Activated CD8-positive, alpha-beta memory T cell treated with anti-CD3 and anti-CD28 coated beads for 48 hours (primary cell): Measurements from ENCODE around the gene ZBTB2.
"Not testable (repeated sequence)": the region's sequence is repeated elsewhere in the genome, so short reads cannot be mapped to it uniquely, and the experiment has no call there.

Experiments
- DNase-seq, 3 experiments: peaks; one replicate each; pipeline ENCODE4 v3.0.0-alpha.2; 2020; ENCODE audit warnings: low read depth in 2 of 3, low spot score in 2 of 3

ZBTB2 gene

DNA sequence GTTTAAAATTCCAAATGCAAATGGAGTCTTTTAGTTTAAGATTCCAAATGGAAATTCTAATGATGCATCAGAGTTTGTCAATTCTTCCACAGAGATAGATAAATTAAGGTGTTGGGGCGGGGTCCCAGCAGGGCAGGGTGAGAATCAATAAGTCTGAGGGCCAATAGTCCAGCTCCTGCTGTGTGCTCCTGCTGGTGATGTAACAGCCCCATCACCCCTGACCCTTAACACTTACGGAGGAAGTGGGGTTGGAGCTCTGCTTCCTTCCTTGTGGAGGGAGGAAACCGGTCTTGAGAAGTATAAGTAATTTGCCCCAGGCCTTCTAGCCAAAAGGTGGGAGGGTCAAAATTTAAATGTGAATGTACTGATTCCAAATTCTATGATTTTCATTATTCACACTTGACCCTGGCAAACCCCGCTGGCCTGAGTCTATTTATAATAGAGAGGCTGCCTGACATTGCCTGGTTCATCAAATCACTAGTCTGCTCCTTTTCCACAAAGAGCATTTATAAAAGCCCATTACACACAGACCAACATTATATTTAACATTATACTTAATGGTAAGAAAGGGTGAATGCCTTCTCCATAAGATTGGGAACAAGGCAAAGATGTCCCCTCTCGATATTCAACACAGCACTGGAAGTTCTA lies 17.2 kb downstream of the ZBTB2 start:
- no peak for DNase-seq

DNA sequence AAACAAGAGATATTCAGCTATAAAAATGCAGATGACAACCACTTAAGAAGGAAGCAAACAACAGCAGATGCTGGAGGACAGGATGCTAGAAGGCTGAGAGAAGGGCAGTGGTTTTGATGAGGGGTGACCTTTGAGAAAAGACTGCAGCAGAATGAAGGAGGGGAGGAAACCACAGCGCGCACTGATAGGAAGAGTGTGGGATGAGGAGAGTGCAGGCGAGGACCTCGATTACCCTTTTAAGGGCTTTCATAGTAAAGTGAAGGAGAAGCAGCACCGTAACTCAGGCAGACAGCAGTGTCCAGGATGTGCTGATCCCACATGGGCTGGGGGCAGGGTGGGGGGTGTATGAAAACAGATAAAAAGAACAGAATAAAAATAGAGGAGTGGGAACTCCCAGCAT lies 19.2 kb downstream of the ZBTB2 start:
- no peak for DNase-seq

DNA sequence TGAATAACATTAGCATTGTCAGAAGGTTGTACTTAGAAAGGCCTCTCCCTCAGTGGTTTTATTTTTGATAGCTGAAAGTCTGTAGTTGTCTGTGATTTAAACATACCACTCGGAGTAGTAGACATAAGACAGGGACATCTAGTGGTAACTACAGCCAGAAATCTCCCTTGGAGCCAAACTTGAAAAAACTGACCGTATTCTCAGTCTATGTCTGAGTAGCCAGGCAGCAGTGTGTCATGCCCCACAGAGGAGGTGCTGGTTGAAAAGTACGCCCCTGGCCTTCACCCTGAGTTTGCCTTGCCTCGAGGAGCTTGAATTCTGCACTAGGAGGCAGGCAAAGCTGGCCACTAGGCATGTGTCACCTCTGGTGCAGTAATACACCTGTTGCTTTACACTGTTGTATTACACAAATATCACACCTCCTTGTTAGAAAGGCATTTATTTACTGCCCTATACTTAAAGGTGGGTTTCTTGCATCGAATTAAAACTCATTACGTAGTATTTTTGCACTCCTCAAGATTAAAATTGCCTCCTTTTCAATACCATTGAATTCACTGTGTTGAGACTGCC lies 20.8 kb downstream of the ZBTB2 start:
- no peak for DNase-seq

DNA sequence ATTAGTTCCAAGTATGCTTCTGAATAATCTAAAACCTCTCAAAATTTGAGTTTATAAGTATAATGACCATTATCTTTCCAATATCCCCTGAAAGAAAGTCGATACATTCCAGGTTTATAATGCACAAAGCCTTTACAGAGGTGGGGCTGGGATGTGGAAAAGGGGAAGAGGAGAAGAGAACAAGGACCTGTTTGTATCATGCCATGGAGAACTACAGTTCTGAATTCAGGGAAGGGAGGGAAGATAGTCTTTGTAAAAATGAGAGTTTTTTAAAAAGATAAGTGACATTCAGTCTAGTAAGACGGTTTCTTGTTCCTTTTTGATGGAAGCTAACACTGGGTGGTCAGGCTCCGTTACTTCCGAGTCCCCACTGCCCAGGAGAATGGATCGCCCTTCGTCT lies 26.1 kb downstream of the ZBTB2 start:
- no peak for DNase-seq

DNA sequence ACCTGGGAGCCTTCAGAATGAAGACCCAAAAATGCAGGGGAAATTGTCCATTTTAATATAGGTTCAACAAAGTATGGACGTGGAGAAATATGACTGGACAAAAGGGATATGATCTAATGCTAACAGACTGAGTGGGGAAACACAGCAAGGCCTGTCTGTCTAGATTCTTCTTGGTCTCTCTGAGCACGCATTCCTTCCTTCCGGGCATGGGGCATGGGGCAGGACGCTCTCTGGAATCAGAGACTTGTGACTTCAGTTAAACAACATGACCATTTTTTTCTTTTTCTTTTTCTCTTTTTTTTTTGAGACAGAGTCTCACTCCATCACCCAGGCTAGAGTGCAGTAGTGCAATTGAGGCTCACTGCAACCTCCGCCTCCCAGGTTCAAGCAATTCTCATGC lies 31.9 kb downstream of the ZBTB2 start:
- DNase-seq: no peak

DNA sequence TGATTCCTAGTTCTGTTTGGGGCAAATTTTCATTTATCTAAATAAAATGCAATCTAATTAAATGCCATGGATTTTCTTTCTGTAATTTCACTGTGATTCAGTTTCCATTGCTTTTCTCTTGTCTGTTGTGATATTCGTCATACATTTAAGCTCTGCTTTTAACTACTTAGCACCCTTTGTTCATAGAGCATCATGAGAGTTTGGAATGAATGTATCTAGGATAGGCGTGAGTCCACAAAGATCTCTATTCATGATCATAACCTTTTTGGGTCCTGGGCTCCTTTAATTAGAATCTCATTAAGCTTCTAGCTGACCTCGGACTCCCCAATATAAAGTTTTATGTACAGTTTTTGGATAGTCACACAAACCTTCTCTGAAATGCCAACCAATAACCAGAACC lies 32.9 kb downstream of the ZBTB2 start:
- DNase-seq: no peak

DNA sequence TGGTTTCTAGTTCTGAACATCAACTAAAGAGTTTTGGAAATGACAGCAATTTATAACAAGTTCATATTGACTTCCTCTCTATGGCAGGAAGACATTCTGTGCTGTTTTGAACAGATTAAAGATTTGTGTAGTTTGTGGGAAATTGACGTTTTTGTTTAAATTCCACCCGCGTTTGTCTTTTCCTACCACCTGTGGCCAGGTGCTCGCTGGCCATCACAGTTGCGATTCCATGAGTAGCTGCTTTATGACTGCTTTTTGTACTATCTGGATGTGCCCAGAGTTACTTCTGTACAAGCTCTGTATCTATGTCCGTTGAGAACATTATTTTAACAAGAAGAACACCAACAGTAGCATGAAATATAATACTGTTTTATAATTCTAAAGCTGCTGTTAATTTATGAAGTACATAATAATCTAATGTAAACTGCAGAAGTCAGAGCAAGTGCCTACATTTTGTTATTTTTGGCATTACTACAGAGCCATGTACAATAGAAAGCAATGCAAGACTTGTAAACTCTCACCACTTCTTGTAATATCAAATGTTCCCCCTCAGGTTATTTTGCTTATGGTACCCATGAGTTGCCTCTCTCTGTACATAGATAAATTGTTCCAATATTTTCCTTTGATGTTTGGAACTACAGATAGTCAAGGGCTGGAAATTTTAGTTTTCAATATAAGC lies 33.5 kb downstream of the ZBTB2 start:
- DNase-seq: no peak

DNA sequence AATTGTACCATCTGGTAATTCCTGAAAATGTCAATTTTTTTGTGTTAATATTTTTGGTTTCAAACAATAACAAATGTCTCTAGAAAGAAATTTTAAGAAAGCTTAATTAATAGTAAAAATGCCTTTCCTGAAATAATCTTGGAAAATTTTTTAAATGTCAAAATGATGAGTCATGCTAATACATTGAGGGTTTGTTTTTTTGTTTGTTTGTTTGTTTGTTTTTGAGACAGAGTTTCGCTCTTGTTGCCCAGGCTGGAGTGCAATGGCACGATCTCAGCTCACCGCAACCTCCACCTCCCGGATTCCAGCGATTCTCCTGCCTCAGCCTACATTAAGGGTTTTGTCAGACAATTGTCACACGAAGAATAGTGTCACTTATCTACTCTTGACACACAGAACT lies 34.4 kb downstream of the ZBTB2 start:
- not testable (repeated sequence) for DNase-seq

DNA sequence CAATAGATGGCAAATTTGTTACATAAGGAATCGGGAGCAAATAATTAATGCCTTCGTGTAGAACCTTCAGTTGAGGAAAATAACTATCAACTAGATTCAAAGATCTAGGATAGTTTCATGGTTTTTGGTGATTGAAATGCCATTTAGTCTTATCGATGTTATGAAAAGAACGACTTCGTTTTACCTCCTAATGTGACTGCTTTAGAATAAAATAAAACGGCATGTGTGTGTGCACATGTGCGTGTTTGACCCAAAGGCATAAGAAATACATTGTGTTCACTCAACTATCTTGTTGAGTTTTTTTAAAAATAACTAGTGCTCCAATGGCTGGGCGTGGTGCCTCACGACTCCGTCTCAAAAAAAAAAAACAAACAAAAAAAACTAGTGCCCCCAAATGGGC lies 37.6 kb downstream of the ZBTB2 start:
- DNase-seq: no peak

DNA sequence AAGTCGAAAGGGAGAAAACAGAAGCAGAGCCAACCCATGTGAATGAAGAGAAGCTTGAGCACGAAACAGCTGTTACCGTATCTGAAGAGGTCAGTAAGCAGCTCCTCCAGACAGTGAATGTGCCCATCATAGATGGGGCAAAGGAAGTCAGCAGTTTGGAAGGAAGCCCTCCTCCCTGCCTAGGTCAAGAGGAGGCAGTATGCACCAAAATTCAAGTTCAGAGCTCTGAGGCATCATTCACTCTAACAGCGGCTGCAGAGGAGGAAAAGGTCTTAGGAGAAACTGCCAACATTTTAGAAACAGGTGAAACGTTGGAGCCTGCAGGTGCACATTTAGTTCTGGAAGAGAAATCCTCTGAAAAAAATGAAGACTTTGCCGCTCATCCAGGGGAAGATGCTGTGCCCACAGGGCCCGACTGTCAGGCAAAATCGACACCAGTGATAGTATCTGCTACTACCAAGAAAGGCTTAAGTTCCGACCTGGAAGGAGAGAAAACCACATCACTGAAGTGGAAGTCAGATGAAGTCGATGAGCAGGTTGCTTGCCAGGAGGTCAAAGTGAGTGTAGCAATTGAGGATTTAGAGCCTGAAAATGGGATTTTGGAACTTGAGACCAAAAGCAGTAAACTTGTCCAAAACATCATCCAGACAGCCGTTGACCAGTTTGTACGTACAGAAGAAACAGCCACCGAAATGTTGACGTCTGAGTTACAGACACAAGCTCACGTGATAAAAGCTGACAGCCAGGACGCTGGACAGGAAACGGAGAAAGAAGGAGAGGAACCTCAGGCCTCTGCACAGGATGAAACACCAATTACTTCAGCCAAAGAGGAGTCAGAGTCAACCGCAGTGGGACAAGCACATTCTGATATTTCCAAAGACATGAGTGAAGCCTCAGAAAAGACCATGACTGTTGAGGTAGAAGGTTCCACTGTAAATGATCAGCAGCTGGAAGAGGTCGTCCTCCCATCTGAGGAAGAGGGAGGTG lies 38.7 kb downstream of the ZBTB2 start:
- DNase-seq: no peak

DNA sequence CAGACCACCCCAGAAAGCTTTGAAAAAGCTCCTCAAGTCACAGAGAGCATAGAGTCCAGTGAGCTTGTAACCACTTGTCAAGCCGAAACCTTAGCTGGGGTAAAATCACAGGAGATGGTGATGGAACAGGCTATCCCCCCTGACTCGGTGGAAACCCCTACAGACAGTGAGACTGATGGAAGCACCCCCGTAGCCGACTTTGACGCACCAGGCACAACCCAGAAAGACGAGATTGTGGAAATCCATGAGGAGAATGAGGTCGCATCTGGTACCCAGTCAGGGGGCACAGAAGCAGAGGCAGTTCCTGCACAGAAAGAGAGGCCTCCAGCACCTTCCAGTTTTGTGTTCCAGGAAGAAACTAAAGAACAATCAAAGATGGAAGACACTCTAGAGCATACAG lies 39.6 kb downstream of the ZBTB2 start:
- DNase-seq: no peak

DNA sequence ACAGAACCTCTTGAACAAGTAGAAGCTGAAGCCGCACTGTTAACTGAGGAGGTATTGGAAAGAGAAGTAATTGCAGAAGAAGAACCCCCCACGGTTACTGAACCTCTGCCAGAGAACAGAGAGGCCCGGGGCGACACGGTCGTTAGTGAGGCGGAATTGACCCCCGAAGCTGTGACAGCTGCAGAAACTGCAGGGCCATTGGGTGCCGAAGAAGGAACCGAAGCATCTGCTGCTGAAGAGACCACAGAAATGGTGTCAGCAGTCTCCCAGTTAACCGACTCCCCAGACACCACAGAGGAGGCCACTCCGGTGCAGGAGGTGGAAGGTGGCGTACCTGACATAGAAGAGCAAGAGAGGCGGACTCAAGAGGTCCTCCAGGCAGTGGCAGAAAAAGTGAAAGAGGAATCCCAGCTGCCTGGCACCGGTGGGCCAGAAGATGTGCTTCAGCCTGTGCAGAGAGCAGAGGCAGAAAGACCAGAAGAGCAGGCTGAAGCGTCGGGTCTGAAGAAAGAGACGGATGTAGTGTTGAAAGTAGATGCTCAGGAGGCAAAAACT lies 40.1 kb downstream of the ZBTB2 start:
- DNase-seq: no peak

DNA sequence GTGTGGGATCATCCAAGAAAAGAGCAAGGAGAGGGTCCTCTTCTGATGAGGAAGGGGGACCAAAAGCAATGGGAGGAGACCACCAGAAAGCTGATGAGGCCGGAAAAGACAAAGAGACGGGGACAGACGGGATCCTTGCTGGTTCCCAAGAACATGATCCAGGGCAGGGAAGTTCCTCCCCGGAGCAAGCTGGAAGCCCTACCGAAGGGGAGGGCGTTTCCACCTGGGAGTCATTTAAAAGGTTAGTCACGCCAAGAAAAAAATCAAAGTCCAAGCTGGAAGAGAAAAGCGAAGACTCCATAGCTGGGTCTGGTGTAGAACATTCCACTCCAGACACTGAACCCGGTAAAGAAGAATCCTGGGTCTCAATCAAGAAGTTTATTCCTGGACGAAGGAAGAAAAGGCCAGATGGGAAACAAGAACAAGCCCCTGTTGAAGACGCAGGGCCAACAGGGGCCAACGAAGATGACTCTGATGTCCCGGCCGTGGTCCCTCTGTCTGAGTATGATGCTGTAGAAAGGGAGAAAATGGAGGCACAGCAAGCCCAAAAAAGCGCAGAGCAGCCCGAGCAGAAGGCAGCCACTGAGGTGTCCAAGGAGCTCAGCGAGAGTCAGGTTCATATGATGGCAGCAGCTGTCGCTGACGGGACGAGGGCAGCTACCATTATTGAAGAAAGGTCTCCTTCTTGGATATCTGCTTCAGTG lies 40.8 kb downstream of the ZBTB2 start:
- no peak for DNase-seq

DNA sequence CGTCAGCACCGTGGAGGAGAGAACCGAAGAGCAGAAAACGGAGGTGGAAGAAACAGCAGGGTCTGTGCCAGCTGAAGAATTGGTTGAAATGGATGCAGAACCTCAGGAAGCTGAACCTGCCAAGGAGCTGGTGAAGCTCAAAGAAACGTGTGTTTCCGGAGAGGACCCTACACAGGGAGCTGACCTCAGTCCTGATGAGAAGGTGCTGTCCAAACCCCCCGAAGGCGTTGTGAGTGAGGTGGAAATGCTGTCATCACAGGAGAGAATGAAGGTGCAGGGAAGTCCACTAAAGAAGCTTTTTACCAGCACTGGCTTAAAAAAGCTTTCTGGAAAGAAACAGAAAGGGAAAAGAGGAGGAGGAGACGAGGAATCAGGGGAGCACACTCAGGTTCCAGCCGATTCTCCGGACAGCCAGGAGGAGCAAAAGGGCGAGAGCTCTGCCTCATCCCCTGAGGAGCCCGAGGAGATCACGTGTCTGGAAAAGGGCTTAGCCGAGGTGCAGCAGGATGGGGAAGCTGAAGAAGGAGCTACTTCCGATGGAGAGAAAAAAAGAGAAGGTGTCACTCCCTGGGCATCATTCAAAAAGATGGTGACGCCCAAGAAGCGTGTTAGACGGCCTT lies 41.6 kb downstream of the ZBTB2 start:
- no peak for DNase-seq

DNA sequence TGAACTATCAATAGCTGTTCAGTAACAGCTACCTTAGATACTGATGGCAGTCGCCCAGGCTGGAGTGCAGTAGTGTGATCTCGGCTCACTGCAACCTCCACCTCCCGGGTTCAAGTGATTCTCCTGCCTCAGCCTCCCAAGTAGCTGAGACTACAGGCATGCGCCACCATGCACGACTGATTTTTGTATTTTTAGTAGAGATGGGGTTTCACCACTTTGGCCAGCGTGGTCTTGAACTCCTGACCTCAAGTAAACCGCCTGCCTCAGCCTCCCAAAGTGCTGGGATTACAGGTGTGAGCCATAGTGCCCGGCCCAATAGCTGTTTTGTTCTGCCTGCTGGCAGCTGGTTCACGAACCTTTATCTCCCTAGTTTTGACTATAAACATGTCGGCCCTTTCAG lies 48.6 kb downstream of the ZBTB2 start:
- not testable (repeated sequence) for DNase-seq

DNA sequence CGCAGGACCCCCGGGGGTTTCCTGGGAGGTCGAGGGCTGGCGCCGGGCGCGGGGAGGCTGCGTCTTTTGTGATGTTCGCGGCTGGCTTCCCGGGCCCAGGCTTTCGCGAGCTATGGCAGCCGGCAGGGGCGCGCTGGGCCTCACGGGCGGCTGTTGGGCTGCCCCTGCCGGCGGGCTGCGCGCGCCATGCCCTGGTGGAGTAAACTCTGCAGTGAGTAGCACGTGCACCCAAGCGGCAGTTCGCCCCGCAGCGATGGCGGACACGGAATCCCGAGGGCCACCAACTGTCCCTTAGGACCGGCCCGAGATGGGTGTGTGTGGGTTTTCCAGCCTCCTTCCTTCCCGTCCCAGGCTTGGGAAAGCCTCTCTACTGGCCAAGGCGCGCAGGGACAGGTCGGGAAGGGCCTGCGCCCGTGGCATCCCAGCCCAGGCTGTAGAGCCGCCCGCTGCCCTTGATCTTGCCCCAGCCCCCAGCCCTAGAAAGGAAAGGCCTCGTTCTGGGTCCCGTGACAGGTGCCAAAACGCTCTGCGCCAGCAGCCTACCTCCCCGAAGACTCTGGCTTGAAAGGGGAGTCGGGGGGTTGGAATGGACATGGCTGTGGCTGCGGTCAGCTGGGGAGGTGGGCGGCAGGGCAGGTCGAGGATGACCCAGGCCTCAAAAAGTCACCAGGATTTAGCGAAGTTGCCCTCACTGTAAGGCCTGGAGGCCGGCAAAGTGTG lies 49.7 kb downstream of the ZBTB2 start:
- DNase-seq: no peak

DNA sequence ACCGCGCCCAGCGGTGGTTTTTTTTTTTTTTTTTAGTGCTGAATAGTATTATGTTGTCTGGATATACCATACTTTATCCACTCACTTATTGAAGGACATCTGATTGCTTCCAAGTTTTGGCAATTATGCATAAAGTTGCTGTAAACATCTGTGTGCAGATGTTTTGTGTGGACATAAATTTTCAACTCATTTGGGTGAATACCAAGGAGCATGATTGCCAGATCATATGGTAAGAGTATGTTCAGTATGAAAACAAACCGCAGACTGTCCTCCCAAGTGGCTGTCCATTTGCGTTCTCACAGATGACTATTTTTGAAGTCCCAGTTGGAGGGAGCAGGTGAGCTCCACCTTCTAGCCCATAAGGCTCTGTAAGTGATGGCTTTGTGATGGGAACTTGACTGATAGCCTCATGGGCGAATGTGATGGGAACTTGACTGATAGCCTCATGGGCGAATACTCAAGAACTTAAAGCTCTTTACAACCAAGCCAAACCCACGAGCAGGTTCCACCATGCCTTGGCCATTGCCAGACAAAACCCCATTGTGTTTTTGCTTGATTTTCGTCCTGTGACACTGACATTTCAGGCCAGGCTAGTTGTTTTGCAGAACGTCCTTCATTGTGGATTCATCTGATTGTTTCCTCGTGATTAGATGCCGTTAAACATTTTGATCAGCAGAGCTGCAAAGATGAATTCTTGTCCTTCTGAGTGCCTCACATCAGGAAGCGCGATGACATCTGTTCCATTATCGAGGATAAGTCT lies 51.0 kb downstream of the ZBTB2 start:
- no peak for DNase-seq

DNA sequence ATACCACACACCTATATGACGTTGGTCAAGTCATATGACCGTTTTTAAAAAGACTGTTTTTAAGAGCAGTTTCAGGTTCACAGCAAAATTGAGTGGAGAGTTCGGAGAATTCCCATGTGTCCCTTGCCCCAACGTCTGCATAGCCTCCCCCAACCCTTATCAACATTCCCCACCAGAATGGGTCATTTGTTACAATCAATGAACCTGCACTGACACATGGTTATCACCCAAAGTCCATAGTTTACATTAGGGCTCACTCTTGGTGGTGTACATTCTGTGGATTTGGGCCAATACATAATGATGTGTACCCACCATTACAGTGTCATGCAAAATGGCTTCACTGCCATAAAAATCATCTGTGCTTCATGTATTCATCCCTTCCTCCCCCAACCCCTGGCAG lies 52.0 kb downstream of the ZBTB2 start:
- no peak for DNase-seq

DNA sequence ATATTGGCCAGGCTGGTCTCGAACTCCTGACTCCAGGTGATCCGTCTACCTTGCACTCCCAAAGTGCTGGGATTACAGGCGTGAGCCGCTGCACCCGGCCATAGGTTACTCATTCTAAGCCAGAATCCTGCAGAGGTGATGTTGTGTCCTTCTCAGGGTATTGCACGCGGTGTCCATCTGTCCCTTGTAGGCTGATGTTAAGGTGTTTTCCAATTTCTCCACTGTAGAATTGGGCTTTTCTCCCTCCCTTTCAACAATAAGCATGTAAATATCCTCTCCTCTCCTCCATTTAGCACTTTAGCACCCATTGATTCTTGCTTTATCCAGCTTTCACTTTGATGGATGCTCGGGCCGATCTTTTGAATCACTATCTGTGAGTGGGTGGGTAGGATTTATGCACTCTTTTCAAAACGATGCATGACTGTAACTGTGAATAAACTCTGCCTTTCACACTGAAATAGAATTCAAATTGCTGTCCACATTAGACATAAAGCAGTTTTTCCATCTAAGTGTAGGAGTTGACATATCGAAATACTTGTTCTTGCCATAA lies 52.6 kb downstream of the ZBTB2 start:
- no peak for DNase-seq
